A549 (cell line): ENCODE results near the gene ESPN.

ENCODE experiments used
- CHD4 ChIP-seq: fragments of 200-600 bp; sonication (generic); IDR thresholded peaks from 2 replicates; pipeline ENCODE4 v1.6.1; 2016; ENCODE audit warnings: antibody characterized with exemption, mild to moderate bottlenecking, borderline replicate concordance
- CTCF ChIP-seq: fragments of >200 bp; sonication (Bioruptor Twin); formaldehyde crosslinking; IDR thresholded peaks from 3 replicates; pipeline ENCODE4 v1.5.1; 2016
- E2F6 ChIP-seq: IDR thresholded peaks from 2 replicates; pipeline ENCODE4 v1.6.1; 2012; ENCODE audit warnings: low read depth, borderline replicate concordance
- HEYL ChIP-seq: fragments of 250-450 bp; sonication (Bioruptor Pico); IDR thresholded peaks from 2 replicates; pipeline ENCODE4 v1.8.0; 2021; ENCODE audit warnings: mild to moderate bottlenecking, moderate library complexity
- JUN ChIP-seq, 2 experiments: fragments of >200 bp; sonication (Bioruptor Twin); formaldehyde crosslinking; IDR thresholded peaks; 2 replicates in 1 of 2; 3 replicates in 1 of 2; pipeline ENCODE4 v1.6.1; 2016 to 2017
- KDM1A ChIP-seq: fragments of 200-600 bp; sonication (generic); IDR thresholded peaks from 2 replicates; pipeline ENCODE4 v1.6.1; 2016; ENCODE audit warnings: low read depth, mild to moderate bottlenecking
- PHF8 ChIP-seq: fragments of 200-600 bp; sonication (generic); IDR thresholded peaks from 2 replicates; pipeline ENCODE4 v1.6.1; 2016; ENCODE audit warnings: low read depth, mild to moderate bottlenecking, antibody characterized with exemption, moderate library complexity, borderline replicate concordance
- POLR2A ChIP-seq: IDR thresholded peaks from 2 replicates; pipeline ENCODE4 v1.6.1; 2012; ENCODE audit warnings: mild to moderate bottlenecking, low read length
- RCOR1 ChIP-seq: fragments of 150-350 bp; IDR thresholded peaks from 2 replicates; pipeline ENCODE4 v1.6.1; 2014; ENCODE audit warnings: antibody characterized with exemption, low read length, low read depth
- REST ChIP-seq: fragments of 200-600 bp; sonication (generic); IDR thresholded peaks from 2 replicates; pipeline ENCODE4 v1.6.1; 2016; ENCODE audit warnings: antibody characterized with exemption, mild to moderate bottlenecking, moderate library complexity
- SMC3 ChIP-seq: fragments of >200 bp; sonication (Bioruptor Twin); formaldehyde crosslinking; IDR thresholded peaks from 3 replicates; pipeline ENCODE4 v1.6.1; 2018; ENCODE audit warnings: inconsistent platforms
- SREBF2 ChIP-seq: fragments of 450-650 bp; IDR thresholded peaks from 2 replicates; pipeline ENCODE4 v1.6.1; 2014; ENCODE audit warnings: mild to moderate bottlenecking, moderate library complexity
- TP53 ChIP-seq: fragments of 250-450 bp; sonication (Bioruptor Pico); IDR thresholded peaks from 2 replicates; pipeline ENCODE4 v1.5.0; 2021; ENCODE audit warnings: mild to moderate bottlenecking, moderate library complexity
- USF2 ChIP-seq: fragments of 450-650 bp; IDR thresholded peaks from 2 replicates; pipeline ENCODE4 v1.6.1; 2014; ENCODE audit warnings: antibody characterized with exemption

- TF ChIP-seq REST (no peak), POLR2A (no peak), CTCF (no peak), USF2 (no peak), HEYL (CRISPR knock-in tag) (no peak), E2F6 (no peak), SMC3 (no peak), SREBF2 (no peak), PHF8 (no peak), KDM1A (no peak), RCOR1 (no peak), TP53 (CRISPR knock-in tag) (no peak), JUN (IDR thresholded peaks at IDR 0.05) (no peak), CHD4 (no peak)
Observed at GRCh38 chr1:6391951-6392808, 32.4 kb upstream of the ESPN start.
